ENCODE measurements around the gene NDUFS5.
"Not testable (repeated sequence)": the region's sequence is repeated elsewhere in the genome, so short reads cannot be mapped to it uniquely, and the experiment has no call there.

Gene NDUFS5

GRCh38 chr1:39003281-39003680 is 22.9 kb upstream of the NDUFS5 start:
- Histone ChIP-seq H3K36me3 (ENCODE audit: insufficient read depth) (peaks cover 9% of the 10 kb centered on the region; the same call in 1 of the 2 replicates), H2AFZ (ENCODE audit: low read depth) (no peak overlapping the region), H3K79me2 (ENCODE audit: insufficient read depth, low read depth) (peaks cover 8% of the 10 kb centered on the region; the same call in 1 of the 2 replicates), H3K9ac (no peak overlapping the region), H4K20me1 (ENCODE audit: insufficient read depth) (no peaks in the 10 kb centered on the region), H3K27ac (no peak overlapping the region), H3K4me3 (IDR thresholded peaks at IDR 0.05; ENCODE audit: insufficient read depth, low read depth, low read length) (no peak overlapping the region), H3K27me3 (ENCODE audit: insufficient read depth, low read depth) (no peaks in the 10 kb centered on the region), H3K4me2 (no peak overlapping the region), H3K4me1 (ENCODE audit: low read depth, poor library complexity, severe bottlenecking) (no peaks in the 10 kb centered on the region)
- no peak for TF ChIP-seq CTCF (conservative IDR thresholded peaks at IDR 0.05; ENCODE audit: low read depth, low read length)

DNA sequence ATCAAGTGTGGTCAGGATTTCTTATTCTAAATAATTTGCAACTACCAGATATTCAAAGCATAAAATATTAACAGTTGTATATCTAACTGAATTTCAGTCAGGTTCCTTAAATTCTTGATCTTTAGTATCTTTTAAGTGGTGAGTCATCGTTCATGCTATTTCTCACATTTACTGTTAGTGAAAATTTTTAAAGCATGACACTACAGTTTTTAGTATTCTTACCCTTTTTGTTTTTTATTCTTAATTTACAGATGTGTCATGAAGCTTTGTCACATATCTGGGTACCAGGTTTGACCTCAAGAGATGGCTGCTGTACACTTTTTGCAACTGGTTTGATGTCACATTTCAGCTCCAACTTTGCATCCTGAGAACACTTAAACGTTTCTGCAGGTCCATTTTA is 22.4 kb upstream of the NDUFS5 start:
- 0 out of 2 replicates have a peak, but pooled peaks cover 3% of the 10 kb centered on the region for H3K79me2 ChIP-seq (ENCODE audit: insufficient read depth, low read depth)
- H3K9ac ChIP-seq = no peak overlapping the region
- H4K20me1 ChIP-seq (ENCODE audit: insufficient read depth) = no peaks in the 10 kb centered on the region
- H3K27me3 ChIP-seq (ENCODE audit: insufficient read depth, low read depth) = no peaks in the 10 kb centered on the region
- H3K4me3 ChIP-seq (IDR thresholded peaks at IDR 0.05; ENCODE audit: insufficient read depth, low read depth, low read length) = no peak overlapping the region
- no peak overlapping the region for H3K27ac ChIP-seq
- H3K4me2 ChIP-seq = no peak overlapping the region
- no peak overlapping the region for H2AFZ ChIP-seq (ENCODE audit: low read depth)
- no peak for TF ChIP-seq CTCF (conservative IDR thresholded peaks at IDR 0.05; ENCODE audit: low read depth, low read length)
- no peaks in the 10 kb centered on the region for H3K4me1 ChIP-seq (ENCODE audit: low read depth, poor library complexity, severe bottlenecking)
- peaks cover 9% of the 10 kb centered on the region; the same call in 1 of the 2 replicates for H3K36me3 ChIP-seq (ENCODE audit: insufficient read depth)

DNA sequence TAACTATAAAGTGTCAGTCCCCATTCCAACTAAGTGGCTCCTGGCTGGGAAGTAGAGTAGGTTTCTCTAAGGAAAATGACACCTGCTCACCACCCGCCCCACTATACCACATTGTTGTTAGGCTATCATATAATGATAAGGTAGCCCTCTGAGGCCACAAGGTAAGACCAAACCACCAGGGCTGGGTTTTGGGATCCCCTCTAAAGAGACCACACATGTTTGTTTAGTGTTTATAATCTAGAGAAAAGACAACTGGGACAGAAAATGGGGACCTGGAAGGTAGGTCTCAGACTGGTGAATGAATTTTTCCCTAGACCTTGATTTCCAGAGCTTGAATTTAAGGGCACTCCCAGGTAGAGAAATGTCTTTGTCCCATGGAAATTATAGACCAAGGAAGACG is 19.9 kb upstream of the NDUFS5 start:
- Histone ChIP-seq H3K4me1 (ENCODE audit: low read depth, poor library complexity, severe bottlenecking) (no peaks in the 10 kb centered on the region), H3K27ac (no peak overlapping the region), H3K36me3 (ENCODE audit: insufficient read depth) (peaks cover 9% of the 10 kb centered on the region; the same call in 1 of the 2 replicates), H3K79me2 (ENCODE audit: insufficient read depth, low read depth) (no peaks in the 10 kb centered on the region), H3K27me3 (ENCODE audit: insufficient read depth, low read depth) (no peaks in the 10 kb centered on the region), H4K20me1 (ENCODE audit: insufficient read depth) (no peaks in the 10 kb centered on the region), H3K9ac (no peak overlapping the region), H2AFZ (ENCODE audit: low read depth) (no peak overlapping the region), H3K4me3 (IDR thresholded peaks at IDR 0.05; ENCODE audit: insufficient read depth, low read depth, low read length) (no peak overlapping the region), H3K4me2 (no peak overlapping the region)
- no peak for TF ChIP-seq CTCF (conservative IDR thresholded peaks at IDR 0.05; ENCODE audit: low read depth, low read length)

DNA sequence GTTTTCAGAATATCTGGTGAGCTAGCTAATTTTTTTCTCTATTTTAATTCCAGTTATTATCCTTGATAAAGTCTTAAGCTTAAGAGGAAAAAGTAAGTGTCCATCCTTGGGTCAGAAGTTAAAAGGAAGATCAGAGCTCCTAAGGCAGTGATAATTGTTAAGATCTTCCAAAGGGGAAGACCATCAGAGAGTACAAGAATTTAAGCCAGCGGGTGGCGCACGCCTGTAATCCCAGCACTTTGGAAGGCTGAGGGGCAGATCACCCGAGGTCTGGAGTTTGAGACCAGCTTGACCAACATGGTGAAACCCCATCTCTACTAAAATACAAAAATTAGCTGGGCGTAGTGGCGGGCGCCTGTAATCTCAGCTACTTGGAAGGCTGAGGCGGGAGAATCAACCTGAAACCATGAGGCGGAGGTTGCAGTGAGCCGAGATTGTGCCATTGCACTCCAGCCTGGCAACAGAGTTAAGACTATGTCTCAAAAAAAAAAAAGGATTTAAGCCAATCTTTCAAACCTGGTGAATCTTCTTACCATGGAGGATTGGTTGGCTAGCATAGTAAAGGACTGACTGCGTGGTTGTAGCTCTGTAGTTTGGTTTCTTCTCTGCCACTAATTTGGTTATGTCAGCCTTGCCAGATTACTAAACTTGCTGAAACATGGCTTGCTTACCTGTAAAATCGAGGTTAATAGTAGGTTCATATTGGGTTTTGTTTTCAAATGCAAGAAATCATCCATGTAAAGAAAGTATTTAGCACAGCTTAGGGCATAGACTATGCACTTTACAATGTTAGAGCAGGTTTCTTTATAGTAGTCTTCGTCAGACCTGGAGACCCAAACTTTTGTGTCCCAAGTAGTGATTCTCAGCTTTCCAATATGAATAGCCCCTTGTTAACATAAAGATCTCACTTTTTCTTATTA is 19.2 kb upstream of the NDUFS5 start:
- H3K27me3 ChIP-seq (ENCODE audit: insufficient read depth, low read depth) = no peaks in the 10 kb centered on the region

DNA sequence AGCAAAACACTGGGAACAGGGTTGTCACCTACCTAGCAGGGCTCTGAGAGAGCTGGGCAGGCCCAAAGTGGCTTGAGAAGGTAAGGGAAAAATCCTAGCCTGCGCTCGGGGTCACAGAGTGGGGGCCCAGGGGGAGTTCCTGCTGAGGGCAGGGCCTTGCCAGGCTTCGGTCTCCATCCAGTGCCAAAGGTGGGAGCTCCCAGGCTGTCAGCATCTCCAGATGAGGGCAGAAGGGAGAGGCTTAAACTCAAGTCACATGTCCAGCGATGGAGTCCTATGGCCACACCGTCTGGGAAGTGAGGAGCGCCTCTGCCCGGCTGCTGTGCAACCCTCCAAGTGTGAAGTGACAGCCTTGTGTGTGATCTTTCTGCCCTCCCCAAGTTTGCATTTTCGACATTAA is 11.2 kb upstream of the NDUFS5 start:
- not testable (repeated sequence) for H2AFZ ChIP-seq (ENCODE audit: low read depth); H3K79me2 ChIP-seq (ENCODE audit: insufficient read depth, low read depth); H3K4me1 ChIP-seq (ENCODE audit: low read depth, poor library complexity, severe bottlenecking); H3K4me3 ChIP-seq (IDR thresholded peaks at IDR 0.05; ENCODE audit: insufficient read depth, low read depth, low read length); H4K20me1 ChIP-seq (ENCODE audit: insufficient read depth); H3K27me3 ChIP-seq (ENCODE audit: insufficient read depth, low read depth); H3K4me2 ChIP-seq; H3K36me3 ChIP-seq (ENCODE audit: insufficient read depth); H3K27ac ChIP-seq; H3K9ac ChIP-seq

More for the DNA sequence above, 19.2 kb upstream of the NDUFS5 start:
- no peaks in the 10 kb centered on the region for H3K4me1 ChIP-seq (ENCODE audit: low read depth, poor library complexity, severe bottlenecking)
- H4K20me1 ChIP-seq (ENCODE audit: insufficient read depth) = no peaks in the 10 kb centered on the region
- peaks cover 9% of the 10 kb centered on the region; the same call in 1 of the 2 replicates for H3K36me3 ChIP-seq (ENCODE audit: insufficient read depth)
- H3K27ac ChIP-seq = no peak overlapping the region
- no peak overlapping the region for H2AFZ ChIP-seq (ENCODE audit: low read depth)
- no peak overlapping the region for H3K9ac ChIP-seq
- TF ChIP-seq CTCF (conservative IDR thresholded peaks at IDR 0.05; ENCODE audit: low read depth, low read length) = no peak
- no peak overlapping the region for H3K4me3 ChIP-seq (IDR thresholded peaks at IDR 0.05; ENCODE audit: insufficient read depth, low read depth, low read length)
- no peaks in the 10 kb centered on the region for H3K79me2 ChIP-seq (ENCODE audit: insufficient read depth, low read depth)
- no peak overlapping the region for H3K4me2 ChIP-seq

All from KMS-11 (cell line).